ENCODE measurements around the gene ACTMAP.

- TF ChIP-seq EP300 (IDR thresholded peaks at IDR 0.05) (no peak), CTCF (IDR thresholded peaks at IDR 0.05) (no peak), POLR2A (IDR thresholded peaks at IDR 0.05) (no peak)
Observed at GRCh38 chr19:40724315-40724714, 26.0 kb downstream of the ACTMAP start.
